ENCODE measurements around the gene GBX1. TPM values are rescaled to one million over a fixed set of nuclear protein-coding genes. Genes with fewer than 3 reads are reported as not detected.

Gene GBX1
- total and polyA plus RNA-seq, 2 donors (not counting 1 experiment from before 2014, with no cell fraction given), result not detected

GRCh38 chr7:151207315-151207714 lies 39.8 kb upstream of the GBX1 start:
- no peaks in the 10 kb centered on the region for H3K36me3 ChIP-seq (ENCODE audit: control insufficient read depth, insufficient read depth, low read length)
- H3K27me3 ChIP-seq (ENCODE audit: control insufficient read depth, insufficient read depth, low read length), result peaks cover 38% of the 10 kb centered on the region
- no peak overlapping the region for H3K4me2 ChIP-seq (ENCODE audit: extremely low read depth, insufficient read depth, low read length)
- H4K20me1 ChIP-seq (ENCODE audit: control insufficient read depth, extremely low read depth, insufficient read depth, low read length), result no peaks in the 10 kb centered on the region
- no peak overlapping the region for H3K9ac ChIP-seq (ENCODE audit: insufficient read depth, low read length)
- TF ChIP-seq CTCF (conservative IDR thresholded peaks at IDR 0.05 in 1 of 2, IDR thresholded peaks at IDR 0.05 in 1 of 2; ENCODE audit: low read depth in 1 of 2, low read length in 2 of 2) (no peak), EZH2 (IDR thresholded peaks at IDR 0.05; ENCODE audit: low read length, missing control alignments) (no peak)
- no peaks in the 10 kb centered on the region for H3K4me1 ChIP-seq (ENCODE audit: control insufficient read depth, extremely low read depth, insufficient read depth, low read length)
- H3K9me3 ChIP-seq (ENCODE audit: control insufficient read depth, insufficient read depth, low read depth, low read length), result no peaks in the 10 kb centered on the region
- H3K27ac ChIP-seq (ENCODE audit: insufficient read depth, low read length), result no peak overlapping the region
- no peak overlapping the region for H2AFZ ChIP-seq (ENCODE audit: low read length)
- no peaks in the 10 kb centered on the region for H3K79me2 ChIP-seq (ENCODE audit: control insufficient read depth, insufficient read depth, low read length)
- no peak overlapping the region for H3K4me3 ChIP-seq (replicated peaks in 1 of 4; ENCODE audit: control extremely low read depth in 1 of 4, insufficient read depth in 1 of 4, low read depth in 3 of 4, low read length in 4 of 4)
- no peak for DNase-seq (ENCODE audit: low read depth in 2 of 2)

- TF ChIP-seq CTCF (conservative IDR thresholded peaks at IDR 0.05 in 1 of 2, IDR thresholded peaks at IDR 0.05 in 1 of 2; ENCODE audit: low read depth in 1 of 2, low read length in 2 of 2) (no peak), EZH2 (IDR thresholded peaks at IDR 0.05; ENCODE audit: low read length, missing control alignments) (no peak)
- no peak for DNase-seq (ENCODE audit: low read depth in 2 of 2)
- no peak overlapping the region for H3K9ac ChIP-seq (ENCODE audit: insufficient read depth, low read length)
- no peak overlapping the region for H3K4me3 ChIP-seq (replicated peaks in 1 of 4; ENCODE audit: control extremely low read depth in 1 of 4, insufficient read depth in 1 of 4, low read depth in 3 of 4, low read length in 4 of 4)
- no peak overlapping the region for H2AFZ ChIP-seq (ENCODE audit: low read length)
- no peaks in the 10 kb centered on the region for H3K4me1 ChIP-seq (ENCODE audit: control insufficient read depth, extremely low read depth, insufficient read depth, low read length)
- H3K27me3 ChIP-seq (ENCODE audit: control insufficient read depth, insufficient read depth, low read length), result peaks cover 38% of the 10 kb centered on the region
- no peaks in the 10 kb centered on the region for H3K36me3 ChIP-seq (ENCODE audit: control insufficient read depth, insufficient read depth, low read length)
- no peak overlapping the region for H3K27ac ChIP-seq (ENCODE audit: insufficient read depth, low read length)
- no peaks in the 10 kb centered on the region for H3K79me2 ChIP-seq (ENCODE audit: control insufficient read depth, insufficient read depth, low read length)
- H3K9me3 ChIP-seq (ENCODE audit: control insufficient read depth, insufficient read depth, low read depth, low read length), result no peaks in the 10 kb centered on the region
- no peaks in the 10 kb centered on the region for H4K20me1 ChIP-seq (ENCODE audit: control insufficient read depth, extremely low read depth, insufficient read depth, low read length)
- no peak overlapping the region for H3K4me2 ChIP-seq (ENCODE audit: extremely low read depth, insufficient read depth, low read length)
Measured at GRCh38 chr7:151206914-151207313, 39.4 kb upstream of the GBX1 start.

GRCh38 chr7:151205730-151206129 lies 38.2 kb upstream of the GBX1 start:
- Histone ChIP-seq H3K4me2 (ENCODE audit: extremely low read depth, insufficient read depth, low read length) (no peak overlapping the region), H3K9ac (ENCODE audit: insufficient read depth, low read length) (no peak overlapping the region), H3K27me3 (ENCODE audit: control insufficient read depth, insufficient read depth, low read length) (peaks cover 45% of the 10 kb centered on the region), H3K79me2 (ENCODE audit: control insufficient read depth, insufficient read depth, low read length) (no peaks in the 10 kb centered on the region), H3K4me1 (ENCODE audit: control insufficient read depth, extremely low read depth, insufficient read depth, low read length) (no peaks in the 10 kb centered on the region), H3K9me3 (ENCODE audit: control insufficient read depth, insufficient read depth, low read depth, low read length) (no peaks in the 10 kb centered on the region), H2AFZ (ENCODE audit: low read length) (no peak overlapping the region), H3K36me3 (ENCODE audit: control insufficient read depth, insufficient read depth, low read length) (no peaks in the 10 kb centered on the region), H3K27ac (ENCODE audit: insufficient read depth, low read length) (no peak overlapping the region), H3K4me3 (replicated peaks in 1 of 4; ENCODE audit: control extremely low read depth in 1 of 4, insufficient read depth in 1 of 4, low read depth in 3 of 4, low read length in 4 of 4) (no peak overlapping the region), H4K20me1 (ENCODE audit: control insufficient read depth, extremely low read depth, insufficient read depth, low read length) (no peaks in the 10 kb centered on the region)
- no peak for TF ChIP-seq EZH2 (IDR thresholded peaks at IDR 0.05; ENCODE audit: low read length, missing control alignments)
- DNase-seq (ENCODE audit: low read depth in 2 of 2), result no peak

Data from fibroblast of lung (primary cell).